A172 (cell line): ENCODE measurements around the gene HINT3. TPM values are rescaled to one million over a fixed set of nuclear protein-coding genes. Genes with fewer than 3 reads are reported as not detected.
"Not testable (repeated sequence)": the region's sequence is repeated elsewhere in the genome, so short reads cannot be mapped to it uniquely, and the experiment has no call there.

Experiments used
- DNase-seq: peaks from one replicate; pipeline ENCODE4 v3.0.0-alpha.2; 2015; ENCODE audit warnings: low spot score
- total RNA-seq: library from RNA; depleted of rRNA; stranded (reverse); fragments of >200 nt; shearing (Covaris generic); gene quantifications from 2 replicates; pipeline ENCODE4 v1.2.3, GENCODE V29; 2014

The HINT3 gene
- total RNA-seq, 1 experiment from 2014 or later: 22.0 TPM

DNA sequence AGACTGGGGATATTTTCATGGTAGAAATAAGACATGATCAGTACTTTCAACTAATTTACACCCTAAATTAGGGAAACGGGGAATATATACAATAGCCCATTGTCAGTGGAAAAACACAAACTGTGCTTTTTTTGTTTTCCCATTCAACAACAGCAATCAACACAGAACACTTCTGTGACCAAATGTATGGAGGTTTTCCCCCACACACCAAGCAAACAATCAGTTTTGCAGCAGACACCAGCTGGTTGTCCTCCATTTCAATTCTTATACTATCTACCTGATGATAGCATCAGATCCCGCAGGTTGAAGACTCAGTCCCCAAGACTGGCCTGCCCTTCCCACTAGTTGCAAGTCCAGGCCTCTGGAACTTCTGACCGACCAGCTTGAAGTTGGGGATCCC, 4.5 kb downstream of the HINT3 start:
- DNase-seq: no peak

DNA sequence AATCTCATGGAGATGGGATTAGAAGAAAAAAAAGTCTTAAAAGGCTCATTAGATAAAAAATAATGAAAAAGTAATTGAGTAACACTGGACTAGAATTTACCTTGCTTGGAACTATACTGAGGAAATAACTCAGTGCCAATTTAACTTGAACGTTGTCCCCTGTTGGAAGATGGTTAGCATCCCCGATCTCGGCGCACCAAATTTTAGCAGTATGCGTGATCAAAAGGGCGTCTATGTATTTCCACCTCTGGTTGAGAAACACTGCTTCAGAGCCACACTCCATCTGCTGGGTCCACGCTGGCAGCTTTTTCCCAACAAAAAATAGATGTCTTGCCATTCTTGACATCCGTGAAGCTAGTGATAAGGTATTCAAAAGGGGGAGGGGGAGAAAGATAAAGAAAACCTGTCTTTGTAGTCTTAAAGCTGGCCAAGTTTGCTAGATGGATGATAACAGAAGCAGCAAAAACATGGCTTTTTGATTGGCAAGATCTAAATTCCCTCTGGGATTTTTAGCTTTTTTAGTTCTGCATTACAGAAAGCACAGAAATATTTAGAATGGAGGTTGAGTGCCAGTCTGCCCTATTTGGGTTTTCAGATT, 6.4 kb downstream of the HINT3 start:
- DNase-seq: no peak

DNA sequence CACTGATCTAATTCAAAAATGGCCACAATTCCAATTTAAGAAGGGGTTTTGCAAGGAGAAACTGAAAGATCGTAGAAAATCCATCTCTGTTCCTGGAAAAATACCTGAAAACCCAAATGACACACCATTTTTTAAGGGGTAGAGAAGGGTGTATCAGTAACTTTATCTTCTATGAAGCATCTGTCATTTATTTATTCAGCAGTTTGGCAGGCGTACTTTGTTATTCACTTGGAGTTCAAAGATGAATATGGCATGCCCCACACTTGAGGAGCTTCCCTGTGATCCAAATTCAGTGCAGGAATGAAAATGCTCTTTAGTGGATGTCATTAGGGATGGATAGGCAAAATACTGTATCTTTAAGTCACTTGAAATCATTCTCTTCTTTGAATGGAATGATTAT, 7.2 kb downstream of the HINT3 start:
- no peak for DNase-seq

DNA sequence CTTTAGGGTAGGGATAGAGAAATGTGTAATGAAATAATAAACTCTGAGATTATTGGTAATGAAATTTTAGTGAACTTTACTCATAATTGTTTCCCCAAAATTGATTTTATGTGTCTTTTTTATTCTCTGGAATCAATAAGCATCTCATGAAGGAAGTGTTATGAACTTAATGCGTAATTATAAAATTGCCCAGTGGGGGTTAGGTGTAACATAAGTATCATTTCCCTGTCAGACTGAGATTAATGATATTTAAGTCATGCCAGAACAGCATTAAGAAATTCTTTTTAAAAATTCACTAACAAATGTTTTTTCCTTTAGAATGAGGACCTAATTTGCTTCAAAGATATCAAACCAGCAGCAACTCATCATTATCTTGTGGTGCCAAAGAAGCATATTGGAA, 10.0 kb downstream of the HINT3 start:
- no peak for DNase-seq

DNA sequence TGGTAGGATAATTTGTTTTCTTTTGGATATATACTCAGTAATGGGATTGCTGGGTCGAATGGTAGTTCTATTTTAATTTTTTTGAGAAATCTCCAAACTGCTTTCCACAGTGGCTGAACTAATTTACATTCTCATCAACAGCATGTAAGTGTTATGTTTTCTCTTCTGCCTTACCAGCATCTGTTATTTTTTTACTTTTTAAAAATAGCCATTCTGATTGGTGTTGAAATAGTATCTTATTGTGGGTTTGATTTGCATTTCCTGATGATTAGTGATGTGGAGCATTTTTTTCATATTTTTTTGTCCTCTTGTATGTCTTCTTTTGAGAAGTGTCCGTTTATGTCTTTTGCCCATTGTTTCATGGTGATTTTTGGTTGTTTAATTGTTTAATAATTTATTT, 11.9 kb downstream of the HINT3 start:
- DNase-seq: no peak

DNA sequence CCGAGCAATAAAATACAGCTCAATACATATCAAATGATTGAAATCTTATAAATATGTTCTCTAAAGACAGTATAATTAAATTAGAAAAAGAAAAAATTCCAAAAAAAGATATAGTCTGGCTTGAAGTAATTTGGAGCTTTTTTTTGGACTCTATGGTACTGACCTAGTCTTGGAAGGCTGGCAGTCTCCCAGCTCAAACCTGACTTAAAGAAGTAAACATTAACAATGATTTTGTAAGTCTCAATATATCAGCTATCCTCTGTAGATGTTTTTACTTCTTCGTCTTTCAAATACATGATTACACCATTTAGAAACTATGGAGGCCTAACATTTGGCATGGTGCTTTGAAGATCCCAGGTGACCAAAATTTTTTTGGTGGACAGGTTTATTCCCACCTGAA, 14.2 kb downstream of the HINT3 start:
- no peak for DNase-seq

DNA sequence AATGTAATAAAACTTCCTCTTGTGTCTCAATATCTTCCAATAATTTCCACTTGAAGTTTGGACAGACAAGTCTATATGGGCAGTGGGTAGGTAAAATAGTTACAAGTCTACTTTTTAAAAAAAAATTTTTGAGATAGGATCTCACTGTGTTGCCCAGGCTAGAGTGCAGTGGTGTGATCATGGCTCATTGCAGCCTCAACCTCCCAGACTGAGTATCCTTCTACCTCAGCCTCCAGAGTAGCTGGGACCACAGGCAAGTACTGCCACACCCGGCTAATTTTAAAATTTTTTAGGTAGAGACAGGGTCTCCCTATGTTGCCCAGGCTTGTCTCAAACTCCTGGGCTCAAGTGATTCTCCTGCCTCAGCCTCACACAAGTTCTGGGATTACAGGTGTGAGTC, 15.9 kb downstream of the HINT3 start:
- DNase-seq: not testable (repeated sequence)

DNA sequence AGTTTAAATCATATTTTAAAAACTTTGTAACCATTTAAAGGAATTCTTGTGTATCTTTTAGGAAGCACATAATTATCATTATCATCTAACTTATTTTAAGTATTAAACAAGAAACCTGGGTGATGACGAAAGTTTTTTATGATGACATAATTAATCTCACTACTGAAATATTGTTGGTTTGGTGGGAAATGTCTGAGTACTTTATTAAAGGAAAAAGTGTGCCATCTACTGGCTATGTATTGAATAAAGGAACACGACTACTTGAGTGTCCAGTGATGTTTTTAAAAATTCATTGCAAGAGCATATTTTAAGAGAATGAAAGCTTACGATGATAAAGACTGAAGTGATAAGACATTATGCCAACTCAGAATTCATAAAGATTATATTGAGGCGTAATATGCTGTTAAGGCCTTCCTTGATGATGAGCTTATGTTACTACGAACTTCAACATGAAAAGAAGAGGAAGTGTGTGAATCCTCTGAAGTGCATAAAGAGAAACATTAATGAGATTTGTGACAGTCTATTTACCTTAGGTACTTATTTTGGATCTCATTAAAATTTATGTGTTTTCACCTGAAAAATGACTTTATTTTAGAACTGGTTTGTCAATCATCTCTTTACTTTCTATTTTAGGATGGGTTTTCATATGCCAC, 17.8 kb downstream of the HINT3 start:
- peak; percentile 50 for DNase-seq

DNA sequence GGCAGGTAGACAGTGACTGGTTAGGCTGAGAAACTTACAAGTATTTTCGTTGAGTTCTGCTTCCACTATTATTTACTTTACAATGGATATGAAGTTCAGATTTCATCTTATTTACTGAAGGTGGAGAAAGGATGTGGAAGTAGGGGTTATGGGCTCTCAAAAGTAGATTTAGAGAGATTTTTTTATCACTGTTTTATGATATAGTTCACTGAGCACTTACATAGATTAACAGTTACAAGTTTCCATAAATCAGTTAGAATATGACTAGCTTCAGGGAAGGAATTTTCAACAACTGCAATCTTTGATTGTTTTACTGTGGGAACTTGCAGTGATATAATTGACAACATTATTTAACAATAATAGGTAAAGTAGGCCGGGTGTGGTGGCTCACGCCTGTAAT, 22.5 kb downstream of the HINT3 start:
- DNase-seq: no peak

DNA sequence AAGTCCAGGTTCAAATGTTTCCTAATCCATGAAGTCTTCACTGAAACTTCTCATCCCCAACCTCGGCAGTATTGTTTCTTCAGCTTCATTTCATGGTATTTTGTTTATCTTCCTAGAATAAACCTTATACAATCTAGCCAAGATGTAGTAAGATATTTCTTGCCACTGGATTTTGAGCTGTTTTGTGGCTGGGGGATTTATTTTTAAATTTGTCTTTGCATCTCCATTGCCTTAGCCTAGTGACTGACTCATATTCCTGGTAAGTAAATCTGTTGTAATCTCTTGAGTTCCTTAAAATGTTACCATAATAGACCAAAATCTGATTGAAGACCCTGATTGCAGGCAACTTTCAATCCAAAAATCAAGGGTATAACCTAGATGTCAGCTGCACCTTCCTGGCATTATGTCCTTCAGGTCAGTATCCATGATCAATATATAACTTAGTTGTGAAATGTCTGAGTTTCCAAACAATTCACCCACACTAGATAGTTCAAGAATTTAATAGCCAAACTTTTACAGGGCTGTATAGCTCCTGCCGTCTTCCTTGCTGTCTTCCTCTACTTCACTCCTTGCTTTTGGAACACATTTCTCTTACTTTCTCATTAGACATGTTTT, 25.1 kb downstream of the HINT3 start:
- DNase-seq: no peak

DNA sequence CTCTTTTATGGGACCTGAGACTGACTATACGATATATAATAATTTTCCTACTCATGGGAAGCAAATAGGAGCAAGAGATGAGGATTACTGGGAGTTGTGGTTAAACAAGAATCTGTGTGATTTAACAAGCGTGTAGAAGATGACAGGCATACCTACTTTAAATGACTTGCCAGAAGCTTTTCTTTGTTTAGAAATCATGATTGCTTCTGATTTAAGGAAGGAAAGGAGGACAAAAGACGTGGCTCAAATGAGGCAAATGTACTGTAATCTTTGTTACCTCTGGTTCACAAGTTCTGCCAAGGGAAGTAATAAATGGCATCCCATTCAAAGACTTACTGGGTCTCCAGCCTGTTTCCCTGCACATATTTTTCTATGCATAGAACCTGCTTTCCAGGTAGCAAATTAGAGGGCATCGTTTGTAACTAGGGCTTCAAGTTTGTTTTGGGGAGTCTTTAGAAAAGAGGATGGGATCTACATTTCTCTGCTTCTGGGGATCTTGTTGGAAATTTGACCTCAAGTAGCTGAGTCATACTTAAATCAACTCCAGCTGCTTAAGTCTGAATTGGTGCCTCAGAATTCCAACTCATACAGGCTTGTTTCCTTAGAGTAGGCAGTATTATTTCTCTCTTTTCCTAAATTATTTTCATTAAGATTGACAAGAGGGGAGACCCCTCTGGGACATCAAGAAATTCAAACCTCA, 26.8 kb downstream of the HINT3 start:
- DNase-seq: peak; percentile 59

DNA sequence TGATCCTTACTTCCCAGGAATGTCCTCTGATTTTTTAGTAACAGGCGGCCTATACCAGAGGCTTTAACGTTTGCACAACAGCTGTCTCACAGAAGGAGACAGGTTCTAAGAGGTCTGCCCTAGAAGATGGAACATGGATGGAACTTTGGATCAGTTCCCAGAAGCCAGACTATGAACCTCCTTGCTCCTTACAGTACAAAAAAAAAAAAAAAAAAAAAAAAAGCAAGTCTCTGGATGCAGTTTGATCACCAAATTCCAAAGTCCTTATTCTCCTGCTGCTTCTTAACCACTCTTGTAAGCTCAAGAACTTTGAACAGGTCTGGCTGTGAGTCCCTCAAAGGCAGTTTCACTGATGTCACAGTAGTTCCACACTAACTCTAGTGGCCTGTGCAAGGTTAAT, 27.7 kb downstream of the HINT3 start:
- DNase-seq: no peak

DNA sequence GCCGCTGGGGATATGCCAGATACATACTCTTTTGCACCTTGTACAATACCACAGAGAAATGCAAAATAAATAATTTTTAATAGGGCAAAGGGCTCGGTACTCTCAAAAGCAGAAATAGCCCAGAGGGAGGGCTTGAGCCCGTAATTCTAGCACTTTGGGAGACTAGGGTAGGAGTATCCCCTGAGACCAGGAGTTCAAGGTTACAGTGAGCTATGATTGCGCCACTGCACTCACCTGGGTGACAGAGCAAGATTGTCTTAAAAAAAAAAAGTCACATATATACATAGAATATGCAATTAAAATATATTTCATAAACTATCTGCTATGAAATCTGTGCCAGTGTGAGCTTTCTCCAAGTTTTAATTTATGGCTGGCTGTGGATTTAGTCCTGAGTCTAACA, 29.0 kb downstream of the HINT3 start:
- DNase-seq: no peak

DNA sequence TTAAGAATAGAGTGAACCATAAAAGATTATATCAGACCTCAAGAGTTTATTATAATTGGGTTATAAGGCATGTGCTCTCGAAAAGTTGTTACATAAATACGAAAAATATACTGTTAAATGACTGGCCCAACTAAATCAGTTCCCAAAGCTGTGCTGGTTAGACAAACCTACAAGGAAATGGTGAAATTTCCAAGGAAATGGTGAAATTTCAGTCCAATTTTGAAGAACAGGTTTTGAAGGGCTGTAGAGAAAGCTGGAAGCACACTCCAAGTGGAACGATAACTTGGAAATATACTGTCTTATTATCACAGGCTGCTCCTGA, 29.4 kb downstream of the HINT3 start:
- no peak for DNase-seq

DNA sequence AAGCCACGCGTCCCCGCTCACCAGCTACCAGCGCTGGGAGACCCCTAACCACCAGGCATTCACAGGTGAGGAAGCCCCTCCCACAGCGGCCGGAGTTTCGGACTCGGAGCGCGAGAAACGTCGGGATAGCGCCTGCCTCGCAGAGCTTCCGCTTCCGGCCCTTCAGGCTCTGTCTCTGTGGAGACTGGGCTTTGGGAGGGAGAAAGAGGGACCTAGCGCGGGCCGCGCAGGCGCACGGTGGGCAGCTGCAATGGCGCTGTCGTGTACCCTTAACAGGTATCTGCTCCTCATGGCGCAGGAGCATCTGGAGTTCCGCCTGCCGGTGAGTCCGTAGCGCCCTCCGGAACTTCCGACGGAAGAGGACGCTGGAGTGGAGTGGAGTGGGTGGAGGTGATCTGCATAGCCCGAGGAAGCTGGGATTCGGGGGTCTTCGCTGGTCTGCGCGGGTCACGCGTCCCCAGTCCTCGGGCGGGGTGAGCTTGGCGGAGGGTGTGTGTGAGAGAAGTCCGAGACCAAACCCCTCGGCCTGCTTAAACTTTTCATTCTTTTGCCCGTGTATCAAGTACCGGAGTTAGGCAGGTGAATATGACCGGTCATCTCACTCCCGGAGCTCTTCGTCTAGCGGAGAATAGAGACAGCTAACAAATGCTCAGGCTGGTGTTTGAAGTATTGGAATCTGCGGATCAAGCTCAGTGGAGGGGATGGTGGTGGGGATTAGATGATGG, 29.9 kb downstream of the HINT3 start, which contains the start of gene TRMT11:
TRMT11 (plus strand) TSS at position 240 of the 725 bp plus-strand sequence; CDS start at position 251, 11 bp downstream.
- DNase-seq: peak; percentile 73

DNA sequence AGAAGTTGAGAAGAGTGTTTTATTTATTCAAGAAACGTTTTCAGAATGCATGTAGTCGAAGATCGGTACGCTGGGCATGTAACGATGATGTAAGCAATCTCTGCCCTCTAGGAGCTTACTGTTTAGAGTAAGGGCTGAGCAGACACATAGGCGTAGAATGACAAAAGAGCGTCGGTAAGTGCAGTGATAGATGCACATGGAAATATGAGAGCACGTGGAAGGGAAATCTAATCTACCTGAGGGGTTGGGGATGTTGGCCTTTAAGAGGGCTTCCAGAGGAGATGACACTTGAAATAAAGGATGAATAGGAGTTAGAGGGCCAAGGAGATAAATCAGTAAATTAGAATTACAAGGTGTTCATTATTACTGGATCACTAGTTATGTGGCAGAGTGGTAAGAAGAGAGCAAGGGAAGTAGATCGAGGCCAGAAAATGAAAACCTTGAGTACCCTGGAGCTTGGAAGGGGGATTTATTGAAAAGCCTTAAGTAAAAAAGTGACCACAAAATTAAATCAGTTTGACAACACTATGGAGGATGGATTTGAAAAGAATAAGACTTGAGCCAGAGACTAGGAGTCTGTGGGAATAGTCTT, 30.6 kb downstream of the HINT3 start:
- DNase-seq: no peak

DNA sequence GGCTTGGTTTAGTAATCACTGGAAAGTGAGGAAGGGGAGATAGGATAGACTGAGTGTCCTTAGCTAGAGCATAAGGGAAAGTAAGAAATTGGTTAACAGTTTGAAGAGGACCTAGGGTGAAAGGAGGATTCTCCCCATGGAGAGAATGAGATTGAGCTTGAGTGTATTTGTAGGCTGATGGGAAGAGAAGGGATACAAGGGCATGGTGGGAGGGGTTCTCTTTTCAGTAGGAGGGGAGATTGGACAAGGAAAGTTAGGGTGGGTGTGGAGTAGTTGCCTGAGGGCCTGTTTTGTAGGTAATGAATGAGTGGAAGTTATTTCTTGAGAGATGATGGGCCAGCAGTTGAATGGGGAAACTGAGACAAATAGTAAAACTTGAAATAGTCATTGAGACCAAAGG, 31.7 kb downstream of the HINT3 start:
- DNase-seq: no peak

DNA sequence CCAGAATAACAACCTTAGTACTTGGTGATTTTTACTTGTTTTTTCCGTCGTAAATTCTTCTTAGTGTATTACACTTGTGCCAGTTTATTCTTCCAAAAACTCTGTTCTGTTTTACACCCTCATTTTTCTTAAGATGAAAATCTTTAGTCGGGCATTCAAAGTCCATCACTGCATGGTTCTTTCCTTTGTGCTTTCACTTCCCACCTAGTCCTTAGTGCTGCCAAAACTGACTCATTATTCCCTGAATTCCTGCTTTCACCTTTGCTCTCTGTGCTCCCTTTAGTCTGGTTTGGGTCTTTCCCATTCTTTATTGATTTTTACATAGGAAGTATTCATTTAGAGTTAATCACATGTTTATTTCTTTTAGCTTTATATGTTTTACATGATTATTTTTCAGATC, 33.1 kb downstream of the HINT3 start:
- DNase-seq: no peak

DNA sequence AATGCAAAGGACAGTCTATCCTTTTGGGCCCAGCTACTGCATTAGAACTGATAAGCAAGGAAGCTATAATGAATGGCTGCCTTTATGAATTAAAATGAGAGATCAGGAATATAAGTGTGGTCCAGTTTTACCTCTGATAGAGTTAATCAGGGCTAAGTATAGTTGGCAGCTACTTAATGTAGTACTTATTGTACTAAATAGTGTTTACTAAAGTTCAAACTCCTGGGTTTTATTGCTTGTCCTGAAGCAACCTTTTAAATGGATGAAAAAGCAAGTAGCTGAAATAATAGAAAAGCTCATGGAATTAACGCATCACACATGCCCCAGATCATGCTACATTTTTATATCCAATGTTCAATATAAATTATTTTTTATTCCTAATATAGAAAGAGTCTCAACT, 35.1 kb downstream of the HINT3 start:
- DNase-seq: no peak

DNA sequence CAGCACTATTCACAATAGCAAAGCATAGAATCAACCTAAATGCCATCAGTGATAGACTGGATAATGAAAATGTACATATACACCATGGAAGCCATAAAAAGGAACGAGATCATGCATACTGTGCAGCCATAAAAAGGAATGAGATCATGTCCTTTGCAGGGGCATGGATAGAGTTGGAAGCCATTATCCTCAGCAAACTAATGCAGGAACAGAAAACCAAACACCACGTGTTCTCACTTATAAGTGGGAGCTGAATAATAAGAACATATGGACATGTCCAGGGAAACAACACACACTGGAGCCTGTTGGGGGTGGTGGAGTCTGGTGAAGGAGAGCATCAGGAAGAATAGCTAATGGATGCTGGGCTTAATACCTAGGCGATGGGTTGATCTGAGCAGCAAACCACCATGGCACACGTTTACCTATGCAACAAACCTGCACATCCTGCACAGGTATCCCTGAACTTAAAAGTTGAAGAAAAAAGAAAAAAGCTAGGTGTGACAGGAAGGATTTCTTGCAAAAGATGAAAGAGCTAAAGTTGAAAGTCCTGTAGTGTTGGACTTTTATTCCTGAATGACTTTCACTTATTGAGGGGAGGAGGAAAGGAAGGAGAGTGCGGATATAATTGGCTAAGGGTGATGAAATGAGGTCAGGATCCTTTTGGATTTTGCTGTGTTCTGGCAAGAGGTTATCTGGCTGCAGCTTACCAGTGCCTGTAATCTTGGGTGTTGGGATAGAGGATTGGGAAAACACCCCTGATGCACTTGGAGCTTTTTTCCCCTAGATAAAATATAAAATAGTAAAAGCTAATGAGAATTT, 38.3 kb downstream of the HINT3 start:
- DNase-seq: no peak

DNA sequence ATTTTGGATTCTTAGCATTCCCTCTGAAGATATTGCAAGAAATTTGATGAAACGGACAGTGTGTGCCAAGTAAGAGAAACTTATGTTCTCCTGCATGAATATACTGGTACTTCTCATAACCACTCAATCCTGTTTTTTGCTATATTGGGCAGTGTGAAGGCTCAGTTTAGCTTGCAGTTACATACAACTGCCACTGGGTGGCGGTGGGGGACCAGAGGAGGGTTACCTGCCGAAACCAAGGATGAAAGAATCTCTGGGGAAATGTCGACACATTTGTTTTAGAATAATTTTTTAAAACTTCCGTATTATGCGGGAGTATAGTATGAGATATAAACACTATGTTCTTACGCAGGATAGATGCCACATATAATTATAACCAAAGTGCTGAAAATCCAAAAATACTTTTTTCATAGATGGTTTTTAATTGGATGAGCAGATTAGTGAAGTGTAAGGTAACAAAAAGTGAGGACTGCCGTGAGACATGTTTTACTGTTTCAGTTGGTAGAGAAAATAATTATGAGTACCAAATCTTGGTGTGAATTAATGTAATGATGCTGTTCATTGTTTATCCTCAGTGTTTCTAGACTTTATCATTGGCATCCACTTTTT, 39.5 kb downstream of the HINT3 start:
- peak; percentile 35 for DNase-seq
